Effector memory CD8-positive, alpha-beta T cell (primary cell): Measurements from ENCODE around the gene BRD4.
A peak's percentile ranks its signal among the peaks of the same experiment; 100 is the strongest.

Experiments used
- ATAC-seq: fragments of 150-1000 bp; cut with Tn5 transposase; replicated peaks from 2 replicates; pipeline ENCODE4 v1.10.0; 2021; ENCODE audit warnings: mild to moderate bottlenecking, moderate library complexity
- DNase-seq, 3 experiments: peaks; one replicate each; pipeline ENCODE4 v3.0.0; 2021
- H3K27ac Mint-ChIP-seq, 2 donors: one replicate each; pipeline ENCODE4 v1.8.0; 2022; ENCODE audit warnings: mild to moderate bottlenecking in 2 of 2, mixed read lengths in 2 of 2, moderate library complexity in 2 of 2
- H3K27me3 Mint-ChIP-seq, 2 donors: one replicate each; pipeline ENCODE4 v1.8.0; 2022; ENCODE audit warnings: mixed read lengths in 2 of 2
- H3K36me3 Mint-ChIP-seq: one replicate; pipeline ENCODE4 v1.8.0; 2022; ENCODE audit warnings: mild to moderate bottlenecking, moderate library complexity, mixed read lengths; ENCODE audit not compliant: insufficient read depth
- H3K4me1 Mint-ChIP-seq, 2 donors: one replicate each; pipeline ENCODE4 v1.8.0; 2022; ENCODE audit warnings: low read depth in 2 of 2, mixed read lengths in 2 of 2
- H3K4me3 Mint-ChIP-seq, 2 donors: one replicate each; pipeline ENCODE4 v1.8.0; 2022; ENCODE audit warnings: mild to moderate bottlenecking in 2 of 2, mixed read lengths in 2 of 2, moderate library complexity in 2 of 2
- H3K9me3 Mint-ChIP-seq, 2 donors: one replicate each; pipeline ENCODE4 v1.8.0; 2022; ENCODE audit warnings: mixed read lengths in 2 of 2
- total RNA-seq, 9 experiments: gene quantifications; one replicate each; lab custom pipeline; 2026; lab: John Stamatoyannopoulos, UW

Gene BRD4
- total RNA-seq, result 74.7 to 165 (median 86.8) reads per million in 9 experiments

- ATAC-seq (peak; percentile 62), DNase-seq (peak; percentile 70 to 80 (median 73))
- no peaks in the 10 kb centered on the region for H3K27me3 Mint-ChIP-seq
- peaks cover 26 to 39% of the 10 kb centered on the region in 2 donors for H3K4me1 Mint-ChIP-seq
- H3K9me3 Mint-ChIP-seq, result no peaks in the 10 kb centered on the region
- peak within 1 kb of the TSS; percentile 92 to 94 for H3K4me3 Mint-ChIP-seq
- peaks cover 43% of the 10 kb centered on the region for H3K36me3 Mint-ChIP-seq
- peak within 1 kb of the TSS; percentile 96 to 98 for H3K27ac Mint-ChIP-seq
These were observed at the start of gene BRD4 for GRCh38 chr19:15332311-15332996. Gene BRD4, minus strand, starts transcription at chr19:15332539. Its CDS starts 59,440 bp downstream, at chr19:15273099.

- Mint-ChIP-seq H3K4me1 (peaks cover 16 to 27% of the 10 kb centered on the region in 2 donors), H3K9me3 (no peaks in the 10 kb centered on the region), H3K36me3 (peaks cover 40% of the 10 kb centered on the region), H3K27me3 (no peaks in the 10 kb centered on the region), H3K27ac (peak overlapping the region; percentile 97 to 99), H3K4me3 (peak overlapping the region; percentile 89 to 97)
- DNase-seq (no peak), ATAC-seq (no peak)
These were observed 49.5 kb upstream of the BRD4 start for GRCh38 chr19:15381864-15382263.

- Mint-ChIP-seq H3K27ac (peak overlapping the region; percentile 97 to 99), H3K27me3 (no peaks in the 10 kb centered on the region), H3K4me1 (peaks cover 19 to 32% of the 10 kb centered on the region in 2 donors), H3K36me3 (peaks cover 43% of the 10 kb centered on the region), H3K4me3 (peak overlapping the region; percentile 89 to 97), H3K9me3 (no peaks in the 10 kb centered on the region)
- ATAC-seq (no peak), DNase-seq (no peak)
These were observed 49.1 kb upstream of the BRD4 start for GRCh38 chr19:15381429-15381828.

- ATAC-seq, result peak; percentile 45
- H3K36me3 Mint-ChIP-seq, result peaks cover 40% of the 10 kb centered on the region
These were observed 47.8 kb upstream of the BRD4 start for GRCh38 chr19:15379999-15380647.

DNA sequence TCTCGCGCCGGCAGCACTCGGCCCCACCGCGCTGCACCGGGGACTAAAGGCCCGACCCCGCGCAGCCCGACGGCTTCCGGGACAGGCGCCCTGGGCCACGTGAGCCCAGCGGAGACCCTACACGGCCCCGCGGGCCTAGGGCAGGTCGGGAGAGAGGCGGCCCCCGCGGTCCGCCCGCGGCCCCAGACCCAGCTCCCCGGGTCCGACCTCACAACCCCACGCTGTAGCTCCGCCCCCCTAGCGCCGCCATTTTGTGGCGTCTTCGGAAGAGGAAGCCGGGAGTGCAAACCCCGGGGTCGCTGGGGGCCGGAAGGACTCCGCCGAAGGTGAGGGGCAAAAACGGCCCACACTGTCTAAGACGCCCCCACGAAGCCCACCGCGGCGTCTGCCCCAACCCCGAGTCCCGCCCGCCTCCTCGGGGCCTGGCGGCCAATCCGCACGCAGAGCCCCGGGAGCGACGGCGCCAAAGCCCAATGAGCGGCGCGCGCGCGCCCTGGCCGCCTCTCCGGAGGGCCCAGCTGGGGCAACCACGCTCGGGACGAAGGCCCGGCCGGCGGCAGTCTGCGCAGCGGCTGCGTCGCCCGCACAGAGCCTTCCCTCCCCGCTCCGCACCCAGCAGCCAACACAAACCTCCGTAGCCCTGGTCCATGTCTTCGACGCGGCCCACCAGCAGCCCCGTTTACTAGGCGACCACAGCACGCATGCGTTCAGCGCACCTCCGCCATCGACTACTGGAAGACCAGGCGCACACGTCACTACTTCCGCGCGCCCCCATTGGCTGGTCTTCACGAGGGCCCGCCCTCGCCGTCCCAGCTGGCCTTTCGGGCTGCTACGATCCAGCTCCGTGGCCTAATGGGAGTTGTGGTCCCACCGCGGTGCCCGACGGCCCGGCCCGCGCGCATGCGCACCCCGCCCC, 47.0 kb upstream of the BRD4 start, which contains the start of gene AKAP8:
Gene AKAP8, minus strand, starts transcription at position 705 of the 916 bp plus-strand sequence. Its CDS starts 56 bp downstream, at position 649.
- peak within 1 kb of the TSS; percentile 89 to 97 for H3K4me3 Mint-ChIP-seq
- DNase-seq, result peak; percentile 95 to 97 (median 96)
- peak within 1 kb of the TSS; percentile 97 to 99 for H3K27ac Mint-ChIP-seq
- peaks cover 24 to 36% of the 10 kb centered on the region in 2 donors for H3K4me1 Mint-ChIP-seq
- ATAC-seq, result peak; percentile 89
- H3K36me3 Mint-ChIP-seq, result peaks cover 47% of the 10 kb centered on the region
- no peaks in the 10 kb centered on the region for H3K9me3 Mint-ChIP-seq
- H3K27me3 Mint-ChIP-seq, result no peaks in the 10 kb centered on the region

More at GRCh38 chr19:15379999-15380647, 47.8 kb upstream of the BRD4 start:
- Mint-ChIP-seq H3K27me3 (no peaks in the 10 kb centered on the region), H3K4me3 (peak overlapping the region; percentile 89 to 97), H3K4me1 (peaks cover 19 to 32% of the 10 kb centered on the region in 2 donors), H3K27ac (peak overlapping the region; percentile 97 to 99), H3K9me3 (no peaks in the 10 kb centered on the region)
- no peak for DNase-seq

GRCh38 chr19:15378534-15379082, 46.3 kb upstream of the BRD4 start:
- DNase-seq (peak; percentile 33 to 38 (median 35)), ATAC-seq (no peak)
- H3K27ac Mint-ChIP-seq, result peak overlapping the region; percentile 97 to 99
- H3K36me3 Mint-ChIP-seq, result peaks cover 54% of the 10 kb centered on the region
- H3K27me3 Mint-ChIP-seq, result no peaks in the 10 kb centered on the region
- peaks cover 25 to 38% of the 10 kb centered on the region in 2 donors for H3K4me1 Mint-ChIP-seq
- peak overlapping the region; percentile 89 to 97 for H3K4me3 Mint-ChIP-seq
- no peaks in the 10 kb centered on the region for H3K9me3 Mint-ChIP-seq

- Mint-ChIP-seq H3K36me3 (peaks cover 80% of the 10 kb centered on the region), H3K9me3 (no peaks in the 10 kb centered on the region), H3K27me3 (no peaks in the 10 kb centered on the region), H3K4me1 (peaks cover 23% of the 10 kb centered on the region in 2 donors), H3K27ac (no peak overlapping the region), H3K4me3 (no peak overlapping the region)
- DNase-seq (no peak), ATAC-seq (no peak)
These were observed 42.6 kb upstream of the BRD4 start for GRCh38 chr19:15374796-15375440.

GRCh38 chr19:15374105-15374651, 41.8 kb upstream of the BRD4 start:
- H3K27me3 Mint-ChIP-seq, result no peaks in the 10 kb centered on the region
- H3K36me3 Mint-ChIP-seq, result peaks cover 80% of the 10 kb centered on the region
- no peak overlapping the region for H3K4me3 Mint-ChIP-seq
- peaks cover 23% of the 10 kb centered on the region in 2 donors for H3K4me1 Mint-ChIP-seq
- DNase-seq, result no peak
- ATAC-seq, result no peak
- no peaks in the 10 kb centered on the region for H3K9me3 Mint-ChIP-seq
- H3K27ac Mint-ChIP-seq, result peak overlapping the region in 1 of 2 donors; percentile 65

DNA sequence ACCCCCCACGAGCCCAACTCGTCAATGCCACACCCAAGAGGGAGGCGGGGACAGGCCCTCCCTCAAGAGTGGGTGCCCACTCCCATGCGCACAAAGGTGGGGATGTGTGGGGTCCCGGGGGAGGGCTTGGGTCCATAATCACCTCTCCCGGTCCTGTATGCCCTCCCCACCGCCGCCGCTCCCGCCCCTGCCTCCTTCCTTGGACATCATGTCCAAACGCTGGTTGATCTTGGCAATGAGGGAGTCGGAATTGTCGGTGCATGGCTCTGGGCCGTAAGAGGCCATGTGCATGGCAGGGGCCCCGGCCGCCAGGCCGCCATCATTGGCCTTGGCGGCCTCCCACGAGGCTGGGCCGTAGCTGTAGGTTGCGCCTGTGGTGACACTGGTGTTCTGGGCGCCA, 41.3 kb upstream of the BRD4 start:
- Mint-ChIP-seq H3K4me3 (no peak overlapping the region), H3K27ac (peak overlapping the region in 1 of 2 donors; percentile 65), H3K4me1 (peaks cover 23% of the 10 kb centered on the region in 2 donors), H3K27me3 (no peaks in the 10 kb centered on the region), H3K9me3 (no peaks in the 10 kb centered on the region), H3K36me3 (peaks cover 81% of the 10 kb centered on the region)
- no peak for ATAC-seq
- no peak for DNase-seq

- Mint-ChIP-seq H3K9me3 (no peaks in the 10 kb centered on the region), H3K4me1 (peaks cover 17 to 19% of the 10 kb centered on the region in 2 donors), H3K36me3 (peaks cover 82% of the 10 kb centered on the region), H3K4me3 (no peak overlapping the region), H3K27me3 (no peaks in the 10 kb centered on the region), H3K27ac (no peak overlapping the region)
- ATAC-seq (no peak), DNase-seq (no peak)
These were observed 40.6 kb upstream of the BRD4 start for GRCh38 chr19:15372891-15373301.

DNA sequence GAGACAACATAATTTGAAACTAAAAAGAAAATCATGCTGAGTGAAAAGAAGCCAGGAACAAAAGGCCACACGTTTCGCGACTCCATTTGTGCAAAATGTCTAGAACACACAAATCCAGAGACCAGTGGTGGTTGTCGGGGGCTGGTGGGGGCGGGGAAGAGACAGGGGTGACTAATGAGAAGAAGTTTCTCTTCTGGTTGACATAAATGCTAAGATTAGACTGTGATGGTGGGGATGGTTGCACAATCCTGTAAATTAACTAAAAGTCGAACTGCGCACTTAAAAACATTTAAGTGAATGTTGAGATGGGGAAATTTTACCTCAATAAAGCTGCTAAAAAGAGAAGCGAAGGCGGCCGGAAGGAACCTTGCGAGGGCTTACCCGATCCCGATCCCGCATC, 40.1 kb upstream of the BRD4 start:
- Mint-ChIP-seq H3K27ac (peak overlapping the region in 1 of 2 donors; percentile 49), H3K4me1 (peaks cover 14 to 15% of the 10 kb centered on the region in 2 donors), H3K27me3 (no peaks in the 10 kb centered on the region), H3K4me3 (no peak overlapping the region), H3K9me3 (no peaks in the 10 kb centered on the region), H3K36me3 (peaks cover 84% of the 10 kb centered on the region)
- DNase-seq, result no peak
- no peak for ATAC-seq

- no peak for ATAC-seq
- Mint-ChIP-seq H3K27me3 (no peaks in the 10 kb centered on the region), H3K36me3 (peaks cover 86% of the 10 kb centered on the region), H3K9me3 (no peaks in the 10 kb centered on the region), H3K27ac (peak overlapping the region; percentile 41 to 49), H3K4me3 (no peak overlapping the region), H3K4me1 (peaks cover 10 to 11% of the 10 kb centered on the region in 2 donors)
- DNase-seq, result no peak
These were observed 39.5 kb upstream of the BRD4 start for GRCh38 chr19:15371786-15372380.
